Lung (tissue), 12 donors: ENCODE measurements around the gene TMPRSS7. TPM values are rescaled to one million over a fixed set of nuclear protein-coding genes. Genes with fewer than 3 reads are reported as not detected.

ENCODE experiments used
- ATAC-seq: fragments of 200-7000 bp; cut with Tn5 transposase; one replicate; pipeline ENCODE4 v1.9.1; 2020; ENCODE audit warnings: moderate number of reproducible peaks; ENCODE audit not compliant: insufficient read depth, low FRiP score
- DNase-seq, 3 donors: peaks; one replicate each; pipeline ENCODE4 v3.0.0-alpha.2; 2013 to 2017
- H3K27ac ChIP-seq, 2 donors: one replicate each; pipeline ENCODE4 v1.5.1; 2013; ENCODE audit warnings: mild to moderate bottlenecking in 2 of 2, moderate library complexity in 2 of 2, control low read depth in 1 of 2, inconsistent platforms in 1 of 2, low read depth in 1 of 2, low read length in 1 of 2
- H3K27me3 ChIP-seq, 3 donors: one replicate each; pipeline ENCODE4 v1.5.1; 2013; ENCODE audit warnings: low read length in 2 of 3; ENCODE audit not compliant: control insufficient read depth in 3 of 3, insufficient read depth in 3 of 3
- H3K36me3 ChIP-seq, 4 donors: one replicate each; pipeline ENCODE4 v1.5.1; 2013; ENCODE audit warnings: low read length in 4 of 4, mild to moderate bottlenecking in 1 of 4, moderate library complexity in 1 of 4; ENCODE audit not compliant: control insufficient read depth in 4 of 4, insufficient read depth in 4 of 4
- H3K4me1 ChIP-seq, 5 donors: one replicate each; pipeline ENCODE4 v1.5.1; 2013; ENCODE audit warnings: low read length in 5 of 5, mild to moderate bottlenecking in 2 of 5, moderate library complexity in 1 of 5; ENCODE audit not compliant: control insufficient read depth in 5 of 5, insufficient read depth in 5 of 5
- H3K4me3 ChIP-seq: one replicate; pipeline ENCODE4 v1.5.1; 2013; ENCODE audit warnings: mild to moderate bottlenecking, control low read depth, moderate library complexity
- H3K9ac ChIP-seq, 2 donors: one replicate each; pipeline ENCODE4 v1.5.1; 2013; ENCODE audit warnings: low read length in 2 of 2, control low read depth in 1 of 2; ENCODE audit not compliant: insufficient read depth in 1 of 2
- H3K9me3 ChIP-seq, 4 donors: one replicate each; pipeline ENCODE4 v1.5.1; 2013; ENCODE audit warnings: low read length in 3 of 4, mild to moderate bottlenecking in 1 of 4, moderate library complexity in 1 of 4; ENCODE audit not compliant: control insufficient read depth in 4 of 4, insufficient read depth in 3 of 4
- WGBS, 2 donors: extraction: QIAGEN DNeasy Blood & Tissue Kit; methylation state at CpG; one replicate each; pipeline ENCODE4 v1.1.7; 2013; 5-methylcytosine and 5-hydroxymethylcytosine counted together
- polyA plus RNA-seq, 2 donors: library from polyadenylated mRNA; stranded (reverse); fragments of 200-250 nt; gene quantifications; one replicate each; pipeline ENCODE4 v1.2.1, GENCODE V29; 2013
- total RNA-seq, 2 donors: library from RNA; depleted of rRNA in 1 of 2; stranded (reverse); fragments of >200 nt in 1 of 2; gene quantifications; one replicate each; pipeline ENCODE4 v1.2.1, GENCODE V29; 2014 to 2021
- TF ChIP-seq, protein P1 (sequence below): IDR thresholded peaks from 2 replicates; pipeline ENCODE4 v1.5.1; 2012; ENCODE audit warnings: mild to moderate bottlenecking; ENCODE audit errors: control extremely low read depth, extremely low read depth
- donor health status: control.
- donor health status: control.
- donor health status: Bipolar disorder and iron deficiency.
- donor health status: healthy.
- donor health status: DM: yes; HTN: yes; CAD: no.

Gene TMPRSS7
- total and polyA plus RNA-seq, 4 donors = 0.09 to 0.31 (median 0.17) TPM

DNA sequence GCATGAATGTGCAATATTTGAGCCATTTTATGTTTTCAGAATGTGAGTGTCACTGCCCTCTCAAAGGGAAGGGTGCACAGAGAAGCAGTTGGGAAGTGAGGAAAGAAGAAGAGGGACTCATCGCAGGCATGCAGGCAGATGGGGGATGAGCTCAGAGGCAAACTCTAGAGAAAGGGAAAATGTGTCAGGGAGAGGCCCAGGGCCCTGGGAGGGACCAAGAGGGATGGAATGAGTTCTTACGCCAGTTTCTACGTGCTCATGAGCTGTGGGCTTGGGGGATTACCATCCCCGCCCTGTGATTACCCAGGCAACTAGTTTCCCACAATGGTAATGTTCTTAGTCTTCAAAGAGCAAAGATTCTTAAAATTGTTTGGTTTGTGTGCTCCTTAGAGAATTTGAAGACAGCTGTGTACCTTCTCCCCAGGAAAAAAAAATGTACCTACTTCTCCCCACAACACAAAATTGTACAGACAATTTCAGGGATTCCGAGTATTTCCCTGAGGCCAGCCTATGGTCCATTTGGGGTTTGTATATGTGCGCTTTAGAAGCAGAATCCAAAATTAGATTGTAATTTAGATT is 80.7 kb downstream of the TMPRSS7 start:
- DNase-seq (no peak), ATAC-seq (no peak)
- no peak overlapping the region for H3K4me3 ChIP-seq
- TF ChIP-seq, protein P1, sequence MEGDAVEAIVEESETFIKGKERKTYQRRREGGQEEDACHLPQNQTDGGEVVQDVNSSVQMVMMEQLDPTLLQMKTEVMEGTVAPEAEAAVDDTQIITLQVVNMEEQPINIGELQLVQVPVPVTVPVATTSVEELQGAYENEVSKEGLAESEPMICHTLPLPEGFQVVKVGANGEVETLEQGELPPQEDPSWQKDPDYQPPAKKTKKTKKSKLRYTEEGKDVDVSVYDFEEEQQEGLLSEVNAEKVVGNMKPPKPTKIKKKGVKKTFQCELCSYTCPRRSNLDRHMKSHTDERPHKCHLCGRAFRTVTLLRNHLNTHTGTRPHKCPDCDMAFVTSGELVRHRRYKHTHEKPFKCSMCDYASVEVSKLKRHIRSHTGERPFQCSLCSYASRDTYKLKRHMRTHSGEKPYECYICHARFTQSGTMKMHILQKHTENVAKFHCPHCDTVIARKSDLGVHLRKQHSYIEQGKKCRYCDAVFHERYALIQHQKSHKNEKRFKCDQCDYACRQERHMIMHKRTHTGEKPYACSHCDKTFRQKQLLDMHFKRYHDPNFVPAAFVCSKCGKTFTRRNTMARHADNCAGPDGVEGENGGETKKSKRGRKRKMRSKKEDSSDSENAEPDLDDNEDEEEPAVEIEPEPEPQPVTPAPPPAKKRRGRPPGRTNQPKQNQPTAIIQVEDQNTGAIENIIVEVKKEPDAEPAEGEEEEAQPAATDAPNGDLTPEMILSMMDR = no peak
- no peak overlapping the region for H3K9ac ChIP-seq
- H3K36me3 ChIP-seq = peaks cover 0 to 6% (median under 1%) of the 10 kb centered on the region in 4 donors
- WGBS, 2 donors = 91 to 93% methylated on average over 6 of the region's 6 CpGs
- H3K9me3 ChIP-seq = peaks cover 0 to 1% (median 0%) of the 10 kb centered on the region in 4 donors
- no peak overlapping the region for H3K27ac ChIP-seq
- peaks cover 0 to 6% (median 3%) of the 10 kb centered on the region in 5 donors for H3K4me1 ChIP-seq
- H3K27me3 ChIP-seq = no peaks in the 10 kb centered on the region

DNA sequence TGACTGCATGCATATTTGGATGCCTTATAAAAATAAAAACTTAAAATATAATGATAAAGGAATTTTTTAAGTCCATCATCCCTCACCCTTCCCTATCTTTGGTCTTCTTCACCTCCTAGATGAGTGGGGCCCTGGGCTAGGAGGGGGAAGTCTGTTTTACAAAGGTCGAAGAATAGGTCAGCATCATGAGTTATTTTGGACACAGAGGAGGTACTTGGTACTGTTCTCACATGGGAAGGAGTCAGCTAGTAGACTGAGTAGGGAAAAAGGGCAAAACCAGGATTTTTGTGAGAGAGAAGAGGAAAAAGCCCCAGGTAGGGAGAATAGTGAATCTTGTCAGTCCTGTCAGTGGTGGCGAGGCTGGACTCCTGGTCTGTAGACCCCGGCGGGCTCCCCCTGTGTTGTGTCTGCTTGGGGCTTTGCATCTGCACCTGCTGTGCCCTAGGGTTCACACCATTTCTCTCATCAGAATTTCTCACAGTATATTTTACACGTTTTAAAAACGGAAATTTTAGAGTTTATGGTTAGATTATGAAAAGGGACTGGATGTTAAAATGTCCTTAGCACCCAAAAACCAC is 81.4 kb downstream of the TMPRSS7 start:
- Histone ChIP-seq H3K4me1 (peaks cover 0 to 6% (median 3%) of the 10 kb centered on the region in 5 donors), H3K9me3 (peaks cover 0 to 1% (median 0%) of the 10 kb centered on the region in 4 donors), H3K4me3 (no peak overlapping the region), H3K27me3 (no peaks in the 10 kb centered on the region), H3K9ac (no peak overlapping the region), H3K27ac (no peak overlapping the region), H3K36me3 (peaks cover 0 to 6% (median under 1%) of the 10 kb centered on the region in 4 donors)
- ATAC-seq = no peak
- TF ChIP-seq, protein P1 = no peak
- 85 to 89% methylated on average over 6 of the region's 6 CpGs for WGBS, 2 donors
- no peak for DNase-seq

- no peaks in the 10 kb centered on the region for H3K9me3 ChIP-seq
- TF ChIP-seq, protein P1 = no peak
- ATAC-seq = no peak
- H3K27ac ChIP-seq = no peak overlapping the region
- peaks cover 0 to 6% (median under 1%) of the 10 kb centered on the region in 4 donors for H3K36me3 ChIP-seq
- peak overlapping the region; percentile 8 for H3K4me3 ChIP-seq
- WGBS, 2 donors = 59 to 71% methylated on average over 13 of the region's 13 CpGs
- DNase-seq = peak; percentile 20 to 57 (median 28)
- peaks cover 0 to 6% (median 3%) of the 10 kb centered on the region in 5 donors for H3K4me1 ChIP-seq
- H3K27me3 ChIP-seq = no peaks in the 10 kb centered on the region
- H3K9ac ChIP-seq = no peak overlapping the region
These were observed 82.2 kb downstream of the TMPRSS7 start for GRCh38 chr3:112116748-112117186.
